GM18951 (cell line): ENCODE data around the gene LMAN2.

Experiments
- POLR2A ChIP-seq: IDR thresholded peaks from 4 replicates; pipeline ENCODE4 v1.6.1; 2011; ENCODE audit warnings: mild to moderate bottlenecking; ENCODE audit not compliant: insufficient read length, insufficient read depth; ENCODE audit errors: extremely low read depth
- in situ Hi-C: fragments of 300-500 bp; cut with MboI; formaldehyde crosslinking; loops from one replicate; pipeline ENCODE4 v1.12.0; 2022; ENCODE audit warnings: low sequenced_read_pairs, mixed read lengths, inconsistent platforms; ENCODE audit not compliant: unreplicated experiment

LMAN2 gene

DNA sequence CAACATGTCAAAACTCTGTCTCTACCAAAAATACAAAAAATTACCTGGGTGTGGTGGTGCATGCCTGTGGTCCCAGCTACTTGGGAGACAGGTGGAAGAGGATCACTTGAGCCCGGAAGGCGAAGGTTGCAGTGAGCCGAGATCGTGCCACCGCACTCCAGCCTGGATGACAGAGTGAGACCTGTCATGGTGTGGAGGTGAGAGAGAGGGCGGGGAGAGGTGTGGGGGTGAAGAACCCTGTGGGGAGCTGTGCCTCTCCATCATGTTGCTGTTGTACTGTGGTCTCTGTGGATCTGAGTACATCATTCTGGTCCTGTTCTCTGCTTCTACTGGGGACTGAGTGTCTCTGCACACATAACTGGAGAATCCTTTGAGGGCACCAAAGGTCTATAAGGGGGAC is 21.4 kb upstream of the LMAN2 start:
- in situ Hi-C loops: no loop called here

DNA sequence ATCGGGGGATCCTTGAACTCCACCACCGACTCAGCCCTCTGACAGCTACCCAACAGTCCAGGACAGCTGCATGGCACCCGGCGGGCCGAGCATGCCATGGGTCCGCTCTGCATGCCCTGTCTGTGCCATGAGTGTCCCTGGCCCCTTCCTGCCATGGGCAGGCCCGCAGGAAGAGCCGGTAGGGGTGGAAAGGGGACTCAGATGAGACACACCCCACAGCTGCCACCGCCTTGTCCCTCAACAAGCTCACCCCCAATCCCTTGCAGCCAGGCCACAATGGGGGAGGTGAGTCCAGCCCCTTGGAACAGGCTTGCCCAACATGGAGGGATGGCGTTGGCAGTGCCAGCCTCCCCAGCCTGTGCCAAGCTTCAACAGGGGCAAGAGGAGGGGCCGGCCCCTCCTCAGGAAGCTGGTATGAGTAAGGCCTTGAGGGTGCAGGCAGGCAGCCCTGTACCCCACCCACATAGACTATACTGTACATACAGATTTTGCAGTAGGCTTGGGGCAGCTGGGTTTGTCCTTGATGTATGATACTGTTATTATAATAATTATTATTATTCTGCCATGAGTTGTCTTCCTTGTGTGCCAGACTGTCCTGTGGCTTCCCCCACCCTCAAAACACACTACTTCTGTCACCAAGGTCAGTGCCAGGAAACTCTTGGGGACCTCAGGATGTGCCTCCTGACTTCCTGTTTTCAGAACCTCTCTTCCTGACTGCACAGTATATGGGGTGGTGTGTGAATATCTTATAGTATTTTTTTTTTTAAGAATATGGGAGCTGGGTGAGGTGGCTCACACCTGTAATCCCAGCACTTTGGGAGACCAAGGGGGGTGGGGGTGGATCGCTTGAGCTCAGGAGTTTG is 20.8 kb upstream of the LMAN2 start:
- no peak for TF ChIP-seq POLR2A
- in situ Hi-C loops: no loop called here

More for the DNA sequence above, 21.4 kb upstream of the LMAN2 start:
- TF ChIP-seq POLR2A: no peak

DNA sequence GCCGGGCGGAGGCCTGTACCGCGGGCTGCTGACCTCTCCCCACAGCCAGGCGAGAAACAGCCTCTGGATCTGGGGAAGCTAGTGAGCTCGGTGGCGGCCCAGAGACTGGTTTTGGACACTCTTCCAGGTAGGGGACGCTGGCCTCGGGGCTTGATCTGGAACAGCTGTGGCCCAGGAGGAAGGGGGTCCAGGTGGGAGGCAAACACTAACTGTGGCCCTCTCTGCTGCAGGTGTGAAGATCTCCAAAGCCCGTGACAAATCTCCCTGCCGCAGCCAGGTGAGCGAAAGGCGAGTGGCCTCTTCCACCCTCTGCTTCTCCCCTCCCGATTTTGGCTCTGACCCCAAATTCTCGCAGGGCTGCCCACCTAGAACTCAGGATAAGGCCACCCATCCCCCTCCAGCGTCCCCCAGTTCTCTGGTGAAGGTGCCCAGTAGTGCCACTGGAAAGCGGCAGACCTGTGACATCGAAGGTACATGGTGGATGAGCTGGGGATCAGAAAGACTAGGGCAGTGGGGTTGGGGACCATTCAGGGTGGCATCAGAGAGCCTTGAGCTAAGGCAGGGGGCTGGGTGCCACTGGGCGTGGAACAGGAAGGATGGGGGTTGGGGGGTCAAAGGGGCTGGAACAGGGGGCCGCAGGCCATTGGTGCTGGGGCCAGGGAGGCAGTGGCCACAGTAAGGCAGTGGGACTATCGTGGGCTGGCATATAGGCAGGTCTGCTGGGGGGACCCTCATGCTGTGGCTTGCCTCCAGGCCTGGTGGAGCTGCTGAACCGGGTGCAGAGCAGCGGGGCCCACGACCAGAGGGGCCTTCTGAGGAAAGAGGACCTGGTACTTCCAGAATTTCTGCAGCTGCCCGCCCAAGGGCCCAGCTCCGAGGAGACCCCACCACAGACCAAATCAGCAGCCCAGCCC is 19.9 kb upstream of the LMAN2 start:
- TF ChIP-seq POLR2A: peak; percentile 12
- in situ Hi-C loops: no loop called here

DNA sequence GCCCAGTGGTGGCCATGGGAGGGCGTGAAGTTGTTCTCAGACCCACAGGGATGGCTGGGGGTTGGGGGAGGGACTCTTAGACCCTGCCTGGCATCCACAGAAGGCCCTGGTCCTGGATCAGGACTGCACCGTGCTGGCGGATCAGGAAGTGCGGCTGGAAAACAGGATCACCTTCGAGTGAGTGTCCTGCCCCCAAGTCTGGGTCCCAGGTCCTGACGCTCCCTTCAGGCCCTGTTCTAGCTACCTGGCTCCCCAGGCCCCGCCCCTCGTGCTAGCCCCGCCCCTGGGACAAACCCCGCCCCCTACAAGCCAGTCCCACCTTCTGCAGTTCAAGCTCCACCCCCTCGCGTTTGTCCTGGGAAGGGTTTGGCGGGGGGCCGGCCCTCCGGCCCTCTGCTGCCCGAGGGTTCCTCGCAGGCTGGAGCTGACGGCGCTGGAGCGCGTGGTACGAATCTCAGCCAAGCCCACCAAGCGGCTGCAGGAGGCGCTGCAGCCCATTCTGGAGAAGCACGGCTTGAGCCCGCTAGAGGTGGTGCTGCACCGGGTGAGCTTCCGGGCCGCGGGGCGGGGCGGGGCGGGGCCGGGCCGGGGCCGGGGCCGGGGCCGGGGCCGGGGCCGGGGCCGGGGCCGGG is 19.1 kb upstream of the LMAN2 start:
- peak; percentile 19 for TF ChIP-seq POLR2A
- in situ Hi-C loops: no loop called here

DNA sequence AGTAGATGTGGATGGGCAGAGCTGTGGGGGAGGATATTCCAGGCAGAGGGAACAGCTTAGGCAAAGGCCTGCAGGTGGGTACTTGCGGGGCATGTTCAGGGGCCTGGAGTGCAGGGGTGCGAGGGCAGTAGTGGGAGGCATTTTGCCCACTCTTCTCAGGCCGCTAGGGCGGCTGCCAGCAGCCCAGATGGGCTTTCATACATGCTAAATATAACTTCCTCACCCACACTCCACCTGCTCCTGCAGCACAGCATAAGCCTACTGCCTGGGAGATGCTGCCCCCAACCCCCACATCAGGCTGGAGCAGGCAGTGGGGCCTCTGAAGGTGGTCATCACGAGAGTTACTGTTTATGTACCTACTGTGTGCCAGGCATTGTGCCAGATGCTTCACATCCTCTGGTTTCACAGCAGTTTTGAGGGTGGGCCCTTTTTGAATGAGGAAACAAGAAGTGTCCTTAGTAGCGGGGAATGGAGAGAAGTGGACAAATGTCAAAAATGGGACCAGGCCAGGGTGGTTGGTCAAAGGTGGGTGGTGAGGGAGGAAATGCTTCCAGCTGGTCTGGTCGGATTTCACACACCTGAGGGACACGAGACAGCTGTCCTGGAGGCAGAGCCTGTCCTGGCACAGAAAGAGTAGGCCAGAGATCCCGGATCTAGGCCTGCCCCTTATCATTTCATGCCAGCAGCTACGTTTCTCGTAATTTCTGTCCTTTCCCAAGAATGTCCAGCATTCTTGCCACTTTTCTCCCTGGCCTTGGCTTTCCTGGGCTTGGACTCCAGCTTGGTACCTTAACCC is 18.4 kb upstream of the LMAN2 start:
- no peak for TF ChIP-seq POLR2A
- in situ Hi-C loops: no loop called here

DNA sequence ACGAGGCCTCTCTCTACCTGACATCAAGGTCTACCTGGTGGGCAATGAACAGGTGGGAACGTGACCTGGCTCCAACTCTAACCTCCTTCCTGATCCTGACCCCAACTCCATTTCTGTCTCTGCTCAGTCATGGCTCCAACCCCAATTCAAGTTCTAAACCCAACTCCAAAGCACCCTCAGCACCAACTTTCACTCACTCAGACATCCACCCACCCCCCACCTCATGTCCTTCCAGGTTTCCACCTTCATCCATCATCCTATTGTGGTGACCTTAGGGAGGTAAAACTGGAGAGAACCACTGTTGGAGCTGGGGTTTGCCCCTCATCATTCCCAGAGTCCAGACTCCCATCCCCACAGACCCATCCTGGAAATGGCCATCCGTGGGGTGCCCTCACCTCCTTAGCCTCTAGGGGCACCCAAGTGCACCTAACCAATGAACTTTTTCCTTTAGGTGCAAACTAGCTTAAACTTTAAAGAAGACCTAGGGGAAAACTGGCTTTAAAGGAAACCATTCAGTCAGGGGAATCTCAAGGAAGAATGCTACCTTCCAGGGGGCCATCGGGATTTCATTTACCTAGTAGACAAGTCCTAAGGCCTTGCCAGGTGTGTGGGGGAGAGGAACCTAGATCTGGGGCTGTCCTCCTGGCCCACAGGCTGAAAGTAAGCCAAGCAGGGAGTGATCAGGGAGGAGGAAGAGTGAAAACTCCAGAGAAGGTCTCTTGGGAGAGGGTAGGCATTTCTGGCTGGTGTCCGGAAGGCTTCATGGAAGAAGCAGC is 17.6 kb upstream of the LMAN2 start:
- TF ChIP-seq POLR2A: no peak
- in situ Hi-C loops: no loop called here

DNA sequence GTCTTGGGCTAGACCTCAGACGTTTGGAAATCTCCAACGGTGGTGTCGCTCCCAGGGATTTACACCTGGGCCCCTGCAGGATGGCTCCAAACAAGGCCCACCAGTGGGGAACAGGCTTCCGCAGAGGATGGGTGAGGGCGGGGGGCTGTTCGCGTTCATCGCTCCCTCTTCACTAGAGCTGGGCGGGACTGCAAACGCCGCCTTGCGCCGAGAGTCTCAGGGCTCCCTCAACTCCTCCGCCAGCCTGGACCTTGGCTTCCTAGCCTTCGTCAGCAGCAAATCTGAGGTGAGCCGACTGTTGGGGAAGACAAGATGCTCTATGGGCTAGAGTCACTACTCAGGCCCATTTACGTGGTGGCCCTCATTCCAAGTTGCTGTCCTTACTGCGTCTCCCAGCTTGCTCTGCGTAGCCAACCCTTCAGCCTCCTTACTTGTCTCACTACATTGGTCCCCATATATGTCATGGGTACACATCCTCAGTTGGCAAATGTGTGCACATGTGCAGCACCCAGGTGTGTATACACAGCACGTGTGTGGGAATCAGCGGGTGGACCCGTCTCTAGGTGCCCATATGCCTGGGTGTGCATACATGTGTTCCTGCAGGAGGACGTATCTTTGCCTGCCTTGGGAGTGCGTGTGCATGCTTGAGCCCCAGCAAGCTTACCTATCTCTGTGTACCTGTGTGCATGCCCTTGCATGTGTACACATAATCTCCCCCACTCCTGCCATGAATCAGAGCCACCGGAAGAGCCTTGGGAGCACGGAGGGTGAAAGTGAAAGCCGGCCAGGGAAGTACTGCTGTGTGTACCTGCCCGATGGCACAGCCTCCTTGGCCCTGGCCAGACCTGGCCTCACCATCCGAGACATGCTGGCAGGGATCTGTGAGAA is 16.8 kb upstream of the LMAN2 start:
- no peak for TF ChIP-seq POLR2A
- in situ Hi-C loops: no loop called here

DNA sequence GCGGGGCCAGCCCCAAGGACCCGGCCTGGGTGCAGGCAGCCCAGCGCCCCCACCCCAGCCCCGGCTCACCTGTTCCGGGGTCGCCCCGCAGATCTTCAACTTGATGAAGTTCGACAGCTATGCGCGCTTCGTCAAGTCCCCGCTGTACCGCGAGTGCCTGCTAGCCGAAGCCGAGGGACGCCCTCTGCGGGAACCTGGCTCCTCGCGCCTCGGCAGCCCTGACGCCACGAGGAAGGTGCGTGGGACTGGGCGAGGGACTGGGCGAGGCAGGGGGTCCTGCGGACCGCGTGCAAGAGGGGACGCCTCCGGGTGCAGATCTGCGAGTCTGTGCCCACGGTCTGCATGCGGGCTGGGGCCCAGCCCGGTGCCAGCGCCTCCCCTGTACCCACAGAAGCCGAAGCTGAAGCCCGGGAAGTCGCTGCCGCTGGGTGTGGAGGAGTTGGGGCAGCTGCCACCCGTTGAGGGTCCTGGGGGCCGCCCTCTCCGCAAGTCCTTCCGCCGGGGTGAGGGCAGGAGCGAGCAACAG is 15.9 kb upstream of the LMAN2 start:
- in situ Hi-C loops: no loop called here

DNA sequence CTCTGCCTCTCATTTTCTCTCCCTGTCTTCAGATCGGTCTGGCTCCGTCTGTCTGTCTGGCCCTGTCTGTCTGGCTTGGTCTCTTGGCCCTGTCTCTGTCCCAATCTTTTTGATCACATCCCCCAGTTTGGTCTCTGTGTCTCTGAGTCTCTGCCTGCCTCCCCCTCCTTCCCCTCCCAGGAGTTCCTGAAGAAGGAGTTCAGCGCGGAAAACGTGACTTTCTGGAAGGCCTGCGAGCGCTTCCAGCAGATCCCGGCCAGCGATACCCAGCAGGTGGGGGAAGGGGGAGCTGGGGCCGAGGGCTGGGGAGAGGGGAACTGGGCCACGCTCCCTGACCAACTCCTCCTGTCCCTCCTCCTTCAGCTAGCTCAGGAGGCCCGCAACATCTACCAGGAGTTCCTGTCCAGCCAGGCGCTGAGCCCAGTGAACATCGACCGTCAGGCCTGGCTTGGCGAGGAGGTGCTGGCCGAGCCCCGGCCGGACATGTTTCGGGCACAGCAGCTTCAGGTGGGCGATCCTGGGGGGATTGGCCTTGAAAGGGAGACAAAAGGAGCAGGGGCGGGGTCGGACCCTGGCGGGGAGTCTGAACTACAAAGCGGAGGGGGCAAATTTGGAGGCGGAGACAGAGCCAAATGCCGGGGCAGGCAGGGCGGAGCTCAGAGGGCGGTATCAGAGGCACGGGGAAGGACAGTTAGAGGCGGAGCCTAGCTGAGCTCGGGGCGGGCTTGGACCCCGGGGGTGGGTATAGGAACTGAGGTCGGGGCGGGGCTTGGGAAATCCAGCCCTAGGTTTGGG is 15.3 kb upstream of the LMAN2 start:
- no peak for TF ChIP-seq POLR2A
- in situ Hi-C loops: no loop called here

More for the DNA sequence above, 15.9 kb upstream of the LMAN2 start:
- TF ChIP-seq POLR2A: no peak
